Memory B cell (primary cell): ENCODE results near the gene PRDM16.

Experiments used
- ATAC-seq: fragments of 150-1000 bp; cut with Tn5 transposase; 2 replicates; pipeline ENCODE4 v1.10.0; 2021; ENCODE audit warnings: low read depth, mild to moderate bottlenecking, moderate library complexity
- DNase-seq, 2 donors: peaks; one replicate each; pipeline ENCODE4 v3.0.0; 2022; ENCODE audit warnings: low spot score in 2 of 2
- H3K27ac Mint-ChIP-seq: one replicate; pipeline ENCODE4 v1.8.0; 2022; ENCODE audit warnings: mild to moderate bottlenecking, moderate library complexity, mixed read lengths
- H3K27me3 Mint-ChIP-seq: one replicate; pipeline ENCODE4 v1.8.0; 2022; ENCODE audit warnings: mixed read lengths
- H3K36me3 Mint-ChIP-seq: one replicate; pipeline ENCODE4 v1.8.0; 2022; ENCODE audit warnings: mild to moderate bottlenecking, mixed read lengths
- H3K4me1 Mint-ChIP-seq: one replicate; pipeline ENCODE4 v1.8.0; 2022; ENCODE audit warnings: mixed read lengths
- H3K4me3 Mint-ChIP-seq: one replicate; pipeline ENCODE4 v1.8.0; 2022; ENCODE audit warnings: mild to moderate bottlenecking, moderate library complexity, mixed read lengths
- H3K9me3 Mint-ChIP-seq: one replicate; pipeline ENCODE4 v1.8.0; 2022; ENCODE audit warnings: mixed read lengths

The PRDM16 gene

GRCh38 chr1:3073489-3074296 is 4.7 kb downstream of the PRDM16 start:
- H3K27me3 Mint-ChIP-seq: peaks cover 7% of the 10 kb centered on the region
- DNase-seq (no peak), ATAC-seq (no peak)
- no peak overlapping the region for H3K4me3 Mint-ChIP-seq
- H3K4me1 Mint-ChIP-seq: no peaks in the 10 kb centered on the region
- no peaks in the 10 kb centered on the region for H3K9me3 Mint-ChIP-seq
- H3K36me3 Mint-ChIP-seq: no peaks in the 10 kb centered on the region
- no peak overlapping the region for H3K27ac Mint-ChIP-seq

GRCh38 chr1:3074297-3074741 is 5.3 kb downstream of the PRDM16 start:
- Mint-ChIP-seq H3K27me3 (peaks cover 7% of the 10 kb centered on the region), H3K4me3 (no peak overlapping the region), H3K36me3 (no peaks in the 10 kb centered on the region), H3K27ac (no peak overlapping the region), H3K4me1 (no peaks in the 10 kb centered on the region), H3K9me3 (no peaks in the 10 kb centered on the region)
- DNase-seq: no peak
- ATAC-seq: no peak

DNA sequence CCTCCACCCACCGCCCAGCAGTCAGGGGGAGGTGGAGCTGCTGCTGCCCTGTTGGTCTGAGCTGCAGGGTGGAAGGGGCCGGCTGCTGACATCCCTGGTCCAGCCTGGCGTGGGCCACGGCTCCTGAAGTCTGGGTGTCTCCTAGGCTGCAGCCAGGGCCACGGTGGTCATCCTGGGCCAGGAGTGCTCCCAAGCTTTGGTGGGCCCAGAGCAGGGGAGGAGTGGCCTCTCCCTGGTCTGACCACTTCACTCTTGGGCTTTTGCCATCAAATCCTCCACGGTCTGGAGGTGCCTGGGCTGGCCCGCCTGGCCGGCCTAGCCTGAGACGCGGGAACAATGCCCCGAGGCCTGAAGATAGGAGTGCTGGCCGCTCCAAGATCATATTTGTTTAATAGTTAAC is 5.8 kb downstream of the PRDM16 start:
- DNase-seq (no peak), ATAC-seq (no peak)
- H3K27ac Mint-ChIP-seq: no peak overlapping the region
- no peaks in the 10 kb centered on the region for H3K36me3 Mint-ChIP-seq
- H3K9me3 Mint-ChIP-seq: no peaks in the 10 kb centered on the region
- no peaks in the 10 kb centered on the region for H3K4me1 Mint-ChIP-seq
- peaks cover 7% of the 10 kb centered on the region for H3K27me3 Mint-ChIP-seq
- no peak overlapping the region for H3K4me3 Mint-ChIP-seq

DNA sequence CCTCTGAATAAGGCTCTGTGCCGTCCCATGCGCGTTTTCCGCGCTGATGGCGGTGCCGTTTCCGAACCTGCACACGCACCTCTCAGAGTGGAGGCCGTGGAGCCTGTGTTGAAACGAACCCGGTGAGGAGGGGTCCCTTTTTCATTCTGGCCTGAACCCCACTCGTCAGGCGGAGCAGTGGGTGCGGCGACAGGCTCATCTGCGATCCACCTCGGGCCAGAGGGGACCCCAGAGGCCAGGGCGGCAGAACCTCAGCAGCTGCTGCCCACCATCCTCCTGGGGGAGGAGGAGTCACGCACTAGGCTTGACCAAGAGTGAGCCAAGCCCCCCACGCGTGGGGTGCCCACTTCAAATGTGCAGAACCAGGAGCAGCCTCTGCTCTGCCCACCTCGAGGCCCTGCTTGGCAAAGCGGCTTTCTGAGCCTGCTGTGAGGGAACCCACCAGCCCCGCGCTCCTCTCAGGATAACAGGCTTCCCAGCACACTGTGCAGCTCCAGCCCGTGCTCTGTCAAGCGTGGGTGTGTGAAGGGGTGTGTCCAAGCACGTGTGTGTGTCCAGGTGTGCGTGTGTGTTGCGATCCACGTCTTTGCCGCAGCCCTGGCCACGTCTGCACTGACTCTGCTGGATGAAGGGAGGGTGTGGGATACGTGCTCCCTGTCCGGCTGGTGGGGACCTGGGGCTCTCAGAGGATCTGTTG is 6.8 kb downstream of the PRDM16 start:
- Mint-ChIP-seq H3K36me3 (no peaks in the 10 kb centered on the region), H3K4me1 (no peaks in the 10 kb centered on the region), H3K9me3 (no peaks in the 10 kb centered on the region), H3K4me3 (no peak overlapping the region), H3K27ac (no peak overlapping the region), H3K27me3 (peaks cover 7% of the 10 kb centered on the region)
- ATAC-seq (no peak), DNase-seq (no peak)

DNA sequence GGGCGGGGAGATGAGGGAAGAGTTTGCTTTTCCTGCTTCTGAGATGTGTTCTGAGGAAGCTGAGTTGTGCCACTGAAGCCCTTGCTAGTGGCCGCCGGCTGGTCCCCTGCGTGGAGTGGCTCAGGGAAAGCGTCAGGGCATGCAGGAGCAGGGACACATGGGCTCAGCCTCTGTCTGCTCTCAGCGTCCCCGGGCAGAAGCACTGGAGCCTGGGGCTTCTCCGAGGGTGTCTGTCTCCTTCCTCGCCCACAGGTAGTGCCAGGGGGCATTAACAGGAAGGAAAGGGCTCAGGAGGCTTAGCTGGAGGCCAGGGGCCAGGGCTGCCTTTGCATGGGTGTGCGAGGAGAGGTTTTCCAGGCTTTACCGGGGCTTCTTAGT is 7.3 kb downstream of the PRDM16 start:
- no peak for ATAC-seq
- no peaks in the 10 kb centered on the region for H3K4me1 Mint-ChIP-seq
- H3K27ac Mint-ChIP-seq: no peak overlapping the region
- no peak overlapping the region for H3K4me3 Mint-ChIP-seq
- H3K9me3 Mint-ChIP-seq: no peaks in the 10 kb centered on the region
- no peak for DNase-seq
- no peaks in the 10 kb centered on the region for H3K36me3 Mint-ChIP-seq
- H3K27me3 Mint-ChIP-seq: peaks cover 7% of the 10 kb centered on the region

DNA sequence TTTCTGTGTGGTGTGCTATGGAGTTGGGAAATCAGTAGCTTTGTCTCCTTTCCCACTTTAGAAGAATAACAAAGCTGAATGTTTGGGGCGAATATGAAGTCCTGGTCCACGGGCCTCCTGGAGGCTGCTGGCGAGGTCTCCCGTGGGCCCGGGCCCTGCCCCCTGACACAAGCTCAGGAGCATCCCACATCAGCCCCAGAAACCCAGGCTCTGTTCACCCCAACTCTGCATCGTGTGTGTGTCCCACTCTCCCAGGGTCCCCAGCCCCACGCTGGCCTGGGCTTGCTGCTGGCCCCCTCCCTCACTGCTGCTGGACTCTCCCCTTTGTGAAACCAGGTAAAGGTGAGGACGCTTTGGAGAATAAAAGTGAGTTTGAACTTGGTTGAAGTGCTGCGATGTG is 8.1 kb downstream of the PRDM16 start:
- H3K27ac Mint-ChIP-seq: no peak overlapping the region
- H3K4me1 Mint-ChIP-seq: no peaks in the 10 kb centered on the region
- no peak for ATAC-seq
- no peak overlapping the region for H3K4me3 Mint-ChIP-seq
- no peaks in the 10 kb centered on the region for H3K36me3 Mint-ChIP-seq
- no peak for DNase-seq
- no peaks in the 10 kb centered on the region for H3K9me3 Mint-ChIP-seq
- H3K27me3 Mint-ChIP-seq: peaks cover 7% of the 10 kb centered on the region

DNA sequence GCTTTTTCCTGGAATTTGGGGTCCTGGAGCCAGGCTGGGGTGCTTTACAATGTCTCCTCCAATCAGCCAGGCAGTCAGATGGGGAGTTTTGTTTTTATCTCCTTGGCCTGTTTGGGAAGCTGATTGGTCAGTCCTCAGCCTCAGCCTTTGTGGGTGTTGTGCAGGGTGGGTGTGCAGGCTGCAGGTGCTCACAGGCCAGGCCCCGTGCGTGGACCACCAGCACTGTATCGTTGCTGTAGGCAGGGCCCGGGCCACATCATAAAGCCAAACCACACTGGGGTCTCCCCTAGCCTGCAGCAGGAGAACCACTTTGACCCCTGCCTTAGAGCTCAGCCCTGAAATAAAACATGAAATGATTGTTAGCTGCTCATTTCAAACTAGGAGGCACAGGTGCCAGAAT is 8.6 kb downstream of the PRDM16 start:
- H3K36me3 Mint-ChIP-seq: no peaks in the 10 kb centered on the region
- no peaks in the 10 kb centered on the region for H3K9me3 Mint-ChIP-seq
- no peak overlapping the region for H3K4me3 Mint-ChIP-seq
- ATAC-seq (no peak), DNase-seq (no peak)
- H3K4me1 Mint-ChIP-seq: no peaks in the 10 kb centered on the region
- H3K27me3 Mint-ChIP-seq: peaks cover 6% of the 10 kb centered on the region
- no peak overlapping the region for H3K27ac Mint-ChIP-seq

- no peak overlapping the region for H3K4me3 Mint-ChIP-seq
- H3K27me3 Mint-ChIP-seq: peaks cover 6% of the 10 kb centered on the region
- no peak overlapping the region for H3K27ac Mint-ChIP-seq
- H3K36me3 Mint-ChIP-seq: no peaks in the 10 kb centered on the region
- no peaks in the 10 kb centered on the region for H3K4me1 Mint-ChIP-seq
- H3K9me3 Mint-ChIP-seq: no peaks in the 10 kb centered on the region
- DNase-seq (no peak), ATAC-seq (no peak)
Observed at GRCh38 chr1:3078430-3078861, 9.4 kb downstream of the PRDM16 start.

- no peaks in the 10 kb centered on the region for H3K4me1 Mint-ChIP-seq
- peaks cover 8% of the 10 kb centered on the region for H3K27me3 Mint-ChIP-seq
- H3K4me3 Mint-ChIP-seq: no peak overlapping the region
- H3K36me3 Mint-ChIP-seq: no peaks in the 10 kb centered on the region
- H3K27ac Mint-ChIP-seq: no peak overlapping the region
- ATAC-seq: no peak
- no peak for DNase-seq
- no peaks in the 10 kb centered on the region for H3K9me3 Mint-ChIP-seq
Observed at GRCh38 chr1:3078871-3079270, 9.9 kb downstream of the PRDM16 start.

- Mint-ChIP-seq H3K27me3 (peaks cover 8% of the 10 kb centered on the region), H3K27ac (no peak overlapping the region), H3K36me3 (no peaks in the 10 kb centered on the region), H3K4me3 (no peak overlapping the region), H3K4me1 (no peaks in the 10 kb centered on the region), H3K9me3 (no peaks in the 10 kb centered on the region)
- ATAC-seq: no peak
- DNase-seq: no peak
Observed at GRCh38 chr1:3079381-3080052, 10.5 kb downstream of the PRDM16 start.

- Mint-ChIP-seq H3K4me1 (no peaks in the 10 kb centered on the region), H3K4me3 (no peak overlapping the region), H3K27me3 (peaks cover 8% of the 10 kb centered on the region), H3K27ac (no peak overlapping the region), H3K36me3 (no peaks in the 10 kb centered on the region), H3K9me3 (no peaks in the 10 kb centered on the region)
- DNase-seq (no peak), ATAC-seq (no peak)
Observed at GRCh38 chr1:3080053-3080955, 11.3 kb downstream of the PRDM16 start.

DNA sequence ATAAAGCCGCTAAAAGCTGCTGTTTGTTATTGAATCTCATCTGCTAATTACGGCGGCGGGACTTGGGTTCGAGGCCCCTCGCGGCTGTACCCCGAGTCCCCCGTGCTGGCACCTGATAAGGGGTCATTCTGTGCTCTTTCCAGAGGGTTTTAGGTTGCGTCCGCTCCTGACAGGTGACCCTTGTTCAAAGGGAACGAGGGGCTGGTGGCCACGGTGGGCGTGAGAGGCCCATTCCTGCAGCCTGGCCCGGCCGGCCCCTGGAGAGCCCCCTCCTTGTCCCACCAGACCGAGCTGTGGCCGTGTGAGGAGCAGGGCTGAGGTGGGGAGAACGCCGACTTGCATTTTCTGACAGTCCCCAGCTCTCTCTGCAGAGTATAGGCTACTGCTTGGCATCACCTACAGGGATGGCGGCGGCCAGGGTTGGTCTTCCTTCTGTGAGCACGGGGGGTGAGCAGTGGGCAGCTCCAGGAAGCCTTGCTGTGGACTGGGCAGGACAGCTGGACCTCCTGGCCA is 12.2 kb downstream of the PRDM16 start:
- Mint-ChIP-seq H3K4me1 (no peaks in the 10 kb centered on the region), H3K27ac (no peak overlapping the region), H3K9me3 (no peaks in the 10 kb centered on the region), H3K27me3 (peaks cover 7% of the 10 kb centered on the region), H3K4me3 (no peak overlapping the region), H3K36me3 (no peaks in the 10 kb centered on the region)
- DNase-seq (no peak), ATAC-seq (no peak)

DNA sequence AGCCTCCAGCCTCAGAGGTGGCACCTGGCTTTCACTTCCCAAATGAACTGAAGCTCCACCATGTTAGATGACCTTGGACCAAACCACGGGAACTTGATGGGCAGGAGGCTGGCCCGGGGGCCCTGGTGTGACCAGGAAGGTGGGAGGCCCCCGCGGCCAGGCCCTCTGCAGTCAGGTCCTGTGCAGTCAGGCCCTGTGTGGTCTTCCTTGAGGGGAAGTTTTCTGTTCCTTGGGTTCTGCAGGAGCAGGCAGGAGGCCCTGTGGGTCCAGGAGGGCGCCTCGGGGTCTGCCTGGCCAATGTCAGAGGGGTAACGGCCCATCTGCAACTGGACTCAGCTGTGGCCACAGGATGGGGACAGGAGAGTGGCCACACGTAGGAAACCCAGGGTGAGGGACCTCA is 13.0 kb downstream of the PRDM16 start:
- Mint-ChIP-seq H3K4me1 (no peaks in the 10 kb centered on the region), H3K36me3 (no peaks in the 10 kb centered on the region), H3K27me3 (peaks cover 6% of the 10 kb centered on the region), H3K4me3 (no peak overlapping the region), H3K27ac (no peak overlapping the region), H3K9me3 (no peaks in the 10 kb centered on the region)
- ATAC-seq: no peak
- DNase-seq: no peak
